CD14-positive monocyte (primary cell): ENCODE data around the gene DDHD1. TPM values are rescaled to one million over a fixed set of nuclear protein-coding genes. Genes with fewer than 3 reads are reported as not detected.

ENCODE experiments used
- DNase-seq, 3 donors: peaks; one replicate each; pipeline ENCODE4 v3.0.0-alpha.2; 2011 to 2022
- H2AFZ ChIP-seq: 2 replicates; pipeline ENCODE4 v1.6.0; 2012; ENCODE audit warnings: mild to moderate bottlenecking, low read depth, low read length, inconsistent platforms; ENCODE audit not compliant: insufficient read depth, poor library complexity, severe bottlenecking
- H3K27ac ChIP-seq, 2 donors: 1 replicate in 1 of 2; 2 replicates in 1 of 2; pipeline ENCODE4 v1.5.1; 2012 to 2013; ENCODE audit warnings: low read length in 2 of 2, control low read depth in 1 of 2, inconsistent platforms in 1 of 2, low read depth in 1 of 2, mild to moderate bottlenecking in 1 of 2
- H3K27me3 ChIP-seq, 2 donors: one replicate each; pipeline versions ENCODE4 v1.6.0 to v1.6.1; 2011 to 2013; ENCODE audit warnings: low read length in 2 of 2; ENCODE audit not compliant: control insufficient read depth in 2 of 2, insufficient read depth in 2 of 2
- H3K36me3 ChIP-seq, 2 donors: replicated peaks in 1 of 2; 1 replicate in 1 of 2; 2 replicates in 1 of 2; pipeline versions ENCODE4 v1.5.1 to v1.6.1; 2012 to 2013; ENCODE audit warnings: low read length in 2 of 2, control low read depth in 1 of 2, inconsistent platforms in 1 of 2, mild to moderate bottlenecking in 1 of 2; ENCODE audit not compliant: insufficient read depth in 2 of 2, control insufficient read depth in 1 of 2
- H3K4me1 ChIP-seq, 2 donors: 1 replicate in 1 of 2; 2 replicates in 1 of 2; pipeline versions ENCODE4 v1.5.1 to v1.6.1; 2012 to 2013; ENCODE audit warnings: low read length in 2 of 2, control low read depth in 1 of 2, inconsistent platforms in 1 of 2, mild to moderate bottlenecking in 1 of 2, moderate library complexity in 1 of 2; ENCODE audit not compliant: insufficient read depth in 2 of 2, control insufficient read depth in 1 of 2
- H3K4me2 ChIP-seq: replicated peaks from 2 replicates; pipeline ENCODE3; 2012; ENCODE audit warnings: low read length, moderate library complexity, mild to moderate bottlenecking; ENCODE audit not compliant: poor library complexity, severe bottlenecking; ENCODE audit errors: extremely low read depth
- H3K4me3 ChIP-seq, 3 experiments: fragments of 200-600 bp in 1 of 3; sonication (generic) in 1 of 3; replicated peaks in 1 of 3; 1 replicate in 2 of 3; 2 replicates in 1 of 3; pipeline ENCODE4 v1.5.1; 2011 to 2013; ENCODE audit warnings: low read length in 3 of 3, mild to moderate bottlenecking in 3 of 3, control low read depth in 2 of 3, low read depth in 2 of 3, inconsistent platforms in 1 of 3, moderate library complexity in 1 of 3
- H3K79me2 ChIP-seq: 2 replicates; pipeline ENCODE4 v1.6.0; 2012; ENCODE audit warnings: mild to moderate bottlenecking, control low read depth, inconsistent platforms, low read length, moderate library complexity; ENCODE audit not compliant: insufficient read depth
- H3K9ac ChIP-seq: 2 replicates; pipeline ENCODE4 v1.6.0; 2017; ENCODE audit warnings: low read length, mild to moderate bottlenecking; ENCODE audit not compliant: insufficient read depth, poor library complexity, severe bottlenecking
- H3K9me3 ChIP-seq, 2 donors: replicated peaks in 1 of 2; 1 replicate in 1 of 2; 2 replicates in 1 of 2; pipeline versions ENCODE4 v1.5.1 to v1.6.1; 2012 to 2013; ENCODE audit warnings: low read length in 2 of 2, control low read depth in 1 of 2; ENCODE audit not compliant: control insufficient read depth in 1 of 2, insufficient read depth in 1 of 2
- H4K20me1 ChIP-seq: 2 replicates; pipeline ENCODE4 v1.6.0; 2012; ENCODE audit warnings: mild to moderate bottlenecking, low read length, control low read depth, moderate library complexity; ENCODE audit not compliant: insufficient read depth
- H3K27ac Mint-ChIP-seq, 7 donors: one replicate each; pipeline ENCODE4 v1.8.0; 2020; ENCODE audit warnings: mild to moderate bottlenecking in 7 of 7, mixed read lengths in 7 of 7, moderate library complexity in 6 of 7, inconsistent platforms in 2 of 7
- H3K27me3 Mint-ChIP-seq, 3 donors: one replicate each; pipeline ENCODE4 v1.8.0; 2021 to 2022; ENCODE audit warnings: low read depth in 3 of 3, mild to moderate bottlenecking in 3 of 3, mixed read lengths in 3 of 3, moderate library complexity in 3 of 3, inconsistent platforms in 1 of 3
- H3K36me3 Mint-ChIP-seq, 2 donors: one replicate each; pipeline ENCODE4 v1.8.0; 2020; ENCODE audit warnings: mixed read lengths in 2 of 2, inconsistent platforms in 1 of 2, mild to moderate bottlenecking in 1 of 2
- H3K4me1 Mint-ChIP-seq: one replicate; pipeline ENCODE4 v1.8.0; 2020; ENCODE audit warnings: mild to moderate bottlenecking, mixed read lengths
- H3K4me3 Mint-ChIP-seq, 2 donors: one replicate each; pipeline ENCODE4 v1.8.0; 2020; ENCODE audit warnings: mild to moderate bottlenecking in 2 of 2, mixed read lengths in 2 of 2, moderate library complexity in 1 of 2
- H3K9me3 Mint-ChIP-seq, 7 donors: one replicate each; pipeline ENCODE4 v1.8.0; 2020 to 2022; ENCODE audit warnings: mixed read lengths in 7 of 7, mild to moderate bottlenecking in 6 of 7, moderate library complexity in 6 of 7, inconsistent platforms in 2 of 7
- CTCF ChIP-seq: fragments of 200-600 bp; IDR thresholded peaks from one replicate; pipeline ENCODE4 v1.8.0; 2022; ENCODE audit warnings: antibody characterized with exemption, mild to moderate bottlenecking
- WGBS: methylation state at CpG from one replicate; pipeline ENCODE4 v1.1.5; 2013; ENCODE audit warnings: missing lambda C conversion rate; ENCODE audit not compliant: insufficient coverage; 5-methylcytosine and 5-hydroxymethylcytosine counted together
- intact Hi-C, 2 donors: fragments of 100-400 bp; cut with micrococcal nuclease; formaldehyde crosslinking; loops; one replicate each; pipeline versions ENCODE4 v1.15.0 to v1.15.1; 2023
- polyA plus RNA-seq, 3 donors: library from polyadenylated mRNA; depleted of rRNA in 1 of 3; unstranded in 2 of 3; stranded (reverse) in 1 of 3; fragments of 300-500 nt in 2 of 3; fragments of >200 nt in 1 of 3; fragmentation: Illumina TruSeq in 2 of 3; gene quantifications; 1 replicate in 2 of 3; 2 replicates in 1 of 3; pipeline ENCODE4 v1.2.3, GENCODE V29; 2012 to 2021

DDHD1 gene
- polyA plus RNA-seq, 3 donors = 2.2 to 7.0 (median 3.1) TPM

- no peak overlapping the region for H3K27ac Mint-ChIP-seq
- peaks cover 11 to 24% of the 10 kb centered on the region in 2 donors for H3K9me3 ChIP-seq
- H3K79me2 ChIP-seq = peaks cover 41% of the 10 kb centered on the region
- H3K36me3 ChIP-seq = no peaks in the 10 kb centered on the region
- peaks cover 54% of the 10 kb centered on the region for H4K20me1 ChIP-seq
- peaks cover 26% of the 10 kb centered on the region for H3K4me1 Mint-ChIP-seq
- no peak overlapping the region for H3K9ac ChIP-seq
- no peak for DNase-seq
- intact Hi-C loops = no loop called here
- no peak overlapping the region for H3K27ac ChIP-seq
- H3K27me3 Mint-ChIP-seq = no peaks in the 10 kb centered on the region
- H3K4me3 ChIP-seq = no peak overlapping the region
- no peak overlapping the region for H3K4me3 Mint-ChIP-seq
- peaks cover 0 to 11% of the 10 kb centered on the region in 2 donors for H3K36me3 Mint-ChIP-seq
- no peaks in the 10 kb centered on the region for H3K27me3 ChIP-seq
- peaks cover 12 to 35% (median 29%) of the 10 kb centered on the region in 7 donors for H3K9me3 Mint-ChIP-seq
- H3K4me2 ChIP-seq = no peak overlapping the region
- H3K4me1 ChIP-seq = peaks cover 8 to 26% of the 10 kb centered on the region in 2 donors
- no CpG with 5 or more reads among the region's 1 CpG for WGBS
- no peak for TF ChIP-seq CTCF
- no peak overlapping the region for H2AFZ ChIP-seq
Measured at GRCh38 chr14:53144244-53144643, 8.9 kb downstream of the DDHD1 start.

DNA sequence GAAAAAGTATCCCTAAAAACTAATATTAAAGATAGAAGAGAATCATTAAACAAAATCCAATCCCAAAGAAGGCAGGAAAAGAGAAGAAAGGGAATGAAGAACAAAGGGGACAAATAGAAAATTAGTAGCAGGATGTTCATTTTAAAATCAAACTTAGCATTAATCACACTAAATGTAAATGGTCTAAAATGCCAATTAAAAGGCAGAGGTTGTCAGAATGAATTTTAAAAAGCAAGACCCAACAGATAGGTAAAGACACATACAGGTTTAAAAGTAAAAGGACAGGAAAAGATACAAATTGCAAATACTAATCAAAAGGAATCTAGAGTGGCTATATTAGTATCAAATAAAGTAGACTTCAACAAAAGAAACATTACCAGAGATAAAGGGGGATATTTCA, 12.5 kb downstream of the DDHD1 start:
- Mint-ChIP-seq H3K36me3 (peaks cover 3 to 22% of the 10 kb centered on the region in 2 donors), H3K9me3 (peaks cover 25 to 63% (median 54%) of the 10 kb centered on the region in 7 donors), H3K4me1 (peaks cover 3% of the 10 kb centered on the region), H3K27me3 (no peaks in the 10 kb centered on the region), H3K27ac (no peak overlapping the region), H3K4me3 (no peak overlapping the region)
- no peaks in the 10 kb centered on the region for H3K36me3 ChIP-seq
- intact Hi-C loops = no loop called here
- H3K79me2 ChIP-seq = peaks cover 30% of the 10 kb centered on the region
- no peak for DNase-seq
- no peak overlapping the region for H3K9ac ChIP-seq
- peaks cover 20% of the 10 kb centered on the region for H4K20me1 ChIP-seq
- H3K27me3 ChIP-seq = no peaks in the 10 kb centered on the region
- H3K4me1 ChIP-seq = no peaks in the 10 kb centered on the region
- H3K4me2 ChIP-seq = no peak overlapping the region
- H3K27ac ChIP-seq = no peak overlapping the region
- H3K9me3 ChIP-seq = peaks cover 30 to 48% of the 10 kb centered on the region in 2 donors
- H2AFZ ChIP-seq = no peak overlapping the region
- H3K4me3 ChIP-seq = no peak overlapping the region
- TF ChIP-seq CTCF = no peak
